Sigmoid colon (tissue), 7 donors: Measurements from ENCODE around the gene ADAMTS3. TPM values are rescaled to one million over a fixed set of nuclear protein-coding genes. Genes with fewer than 3 reads are reported as not detected.

Source experiments
- DNase-seq: peaks from one replicate; pipeline ENCODE4 v3.0.0-alpha.2; 2019
- H3K27ac ChIP-seq, 4 donors: fragments of 200-600 bp; sonication (generic); one replicate each; pipeline ENCODE4 v1.5.1; 2016 to 2019; ENCODE audit warnings: mild to moderate bottlenecking in 1 of 4
- H3K27me3 ChIP-seq, 3 donors: fragments of 200-600 bp; sonication (generic); one replicate each; pipeline ENCODE4 v1.5.1; 2019; ENCODE audit warnings: mild to moderate bottlenecking in 1 of 3
- H3K36me3 ChIP-seq, 4 donors: fragments of 200-600 bp; sonication (generic); one replicate each; pipeline ENCODE4 v1.5.1; 2016 to 2019
- H3K4me1 ChIP-seq, 4 donors: fragments of 200-600 bp; sonication (generic); one replicate each; pipeline ENCODE4 v1.5.1; 2017 to 2019
- H3K4me3 ChIP-seq, 4 donors: fragments of 200-600 bp; sonication (generic); one replicate each; pipeline ENCODE4 v1.5.1; 2017 to 2019; ENCODE audit warnings: mild to moderate bottlenecking in 2 of 4, moderate library complexity in 1 of 4
- H3K9me3 ChIP-seq, 4 donors: fragments of 200-600 bp in 3 of 4; sonication (generic) in 3 of 4; one replicate each; pipeline versions ENCODE4 v1.5.1 to v1.6.1; 2013 to 2019
- EP300 ChIP-seq, 4 donors: sonication (generic); formaldehyde crosslinking; IDR thresholded peaks; one replicate each; pipeline ENCODE4 v1.6.1; 2017; ENCODE audit warnings: antibody characterized with exemption in 4 of 4
- POLR2A ChIP-seq, 2 donors: fragments of 450-650 bp; IDR thresholded peaks; one replicate each; pipeline ENCODE4 v1.6.1; 2016; ENCODE audit warnings: antibody characterized with exemption in 2 of 2, mild to moderate bottlenecking in 2 of 2, moderate library complexity in 2 of 2
- POLR2AphosphoS5 ChIP-seq, 4 donors: sonication (generic); formaldehyde crosslinking; IDR thresholded peaks; one replicate each; pipeline ENCODE4 v1.6.1; 2017; ENCODE audit warnings: antibody characterized with exemption in 4 of 4
- WGBS, 2 donors: extraction: QIAGEN DNeasy Blood & Tissue Kit; methylation state at CpG; one replicate each; pipeline ENCODE4 v1.1.7; 2013; 5-methylcytosine and 5-hydroxymethylcytosine counted together
- intact Hi-C: fragments of 100-400 bp; cut with DNase I; formaldehyde crosslinking; loops from one replicate; pipeline ENCODE4 v1.15.1; 2023
- polyA plus RNA-seq, 3 donors: library from polyadenylated mRNA; stranded (reverse); fragments of 200-250 nt; gene quantifications; one replicate each; pipeline ENCODE4 v1.2.3, GENCODE V29; 2013
- total RNA-seq, 4 donors: library from RNA; depleted of rRNA; stranded (reverse); fragments of >200 nt; gene quantifications; one replicate each; pipeline ENCODE4 v1.1.0, GENCODE V29; 2016
- TF ChIP-seq, protein P1 (sequence below), 4 experiments: fragments of 450-650 bp in 3 of 4; fragments of 200-600 bp in 1 of 4; IDR thresholded peaks; one replicate each; pipeline ENCODE4 v1.5.1; 2016 to 2019; ENCODE audit warnings: antibody characterized with exemption in 4 of 4, mild to moderate bottlenecking in 3 of 4, moderate library complexity in 2 of 4
- donor health status: healthy with polysubstance abuse.
- donor health status: Bipolar disorder and iron deficiency.
- donor health status: healthy.

ADAMTS3 gene
- total and polyA plus RNA-seq, 7 donors, result 0.17 to 1.9 (median 1.1) TPM; not detected in 2

DNA sequence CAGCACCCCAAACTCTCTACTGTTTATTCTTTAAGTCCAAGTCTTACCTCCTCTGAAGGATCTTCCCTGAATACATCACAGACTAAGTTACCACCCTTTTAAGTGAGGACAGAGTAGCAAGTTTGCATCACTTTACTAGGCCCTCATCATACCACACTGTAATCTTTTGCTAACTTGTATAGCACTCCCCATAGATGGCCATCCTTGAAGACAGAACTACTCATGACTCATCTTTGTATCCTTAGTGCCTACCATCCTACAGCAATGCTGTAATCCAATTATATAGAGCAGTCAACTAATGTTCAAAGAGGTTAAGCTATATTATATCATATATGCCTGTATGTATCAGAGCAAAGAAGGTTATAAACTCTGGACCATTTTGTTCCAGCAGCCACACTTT is 101.4 kb downstream of the ADAMTS3 start:
- intact Hi-C loops, result loop anchor here (2.0 to 5.0 kb wide), 2 partner anchors 140 to 171 kb away; no protein-coding TSS in a partner anchor
- TF ChIP-seq POLR2A (IDR thresholded peaks at IDR 0.05) (no peak), EP300 (IDR thresholded peaks at IDR 0.05) (no peak), POLR2AphosphoS5 (IDR thresholded peaks at IDR 0.05) (no peak)
- TF ChIP-seq, protein P1, sequence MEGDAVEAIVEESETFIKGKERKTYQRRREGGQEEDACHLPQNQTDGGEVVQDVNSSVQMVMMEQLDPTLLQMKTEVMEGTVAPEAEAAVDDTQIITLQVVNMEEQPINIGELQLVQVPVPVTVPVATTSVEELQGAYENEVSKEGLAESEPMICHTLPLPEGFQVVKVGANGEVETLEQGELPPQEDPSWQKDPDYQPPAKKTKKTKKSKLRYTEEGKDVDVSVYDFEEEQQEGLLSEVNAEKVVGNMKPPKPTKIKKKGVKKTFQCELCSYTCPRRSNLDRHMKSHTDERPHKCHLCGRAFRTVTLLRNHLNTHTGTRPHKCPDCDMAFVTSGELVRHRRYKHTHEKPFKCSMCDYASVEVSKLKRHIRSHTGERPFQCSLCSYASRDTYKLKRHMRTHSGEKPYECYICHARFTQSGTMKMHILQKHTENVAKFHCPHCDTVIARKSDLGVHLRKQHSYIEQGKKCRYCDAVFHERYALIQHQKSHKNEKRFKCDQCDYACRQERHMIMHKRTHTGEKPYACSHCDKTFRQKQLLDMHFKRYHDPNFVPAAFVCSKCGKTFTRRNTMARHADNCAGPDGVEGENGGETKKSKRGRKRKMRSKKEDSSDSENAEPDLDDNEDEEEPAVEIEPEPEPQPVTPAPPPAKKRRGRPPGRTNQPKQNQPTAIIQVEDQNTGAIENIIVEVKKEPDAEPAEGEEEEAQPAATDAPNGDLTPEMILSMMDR (IDR thresholded peaks at IDR 0.05), result no peak
- H3K27ac ChIP-seq, result no peak overlapping the region
- peaks cover 0 to 15% (median 8%) of the 10 kb centered on the region in 4 donors for H3K4me1 ChIP-seq
- no peak overlapping the region for H3K4me3 ChIP-seq
- DNase-seq, result no peak
- H3K9me3 ChIP-seq, result no peaks in the 10 kb centered on the region
- no peaks in the 10 kb centered on the region for H3K27me3 ChIP-seq
- no peaks in the 10 kb centered on the region for H3K36me3 ChIP-seq

DNA sequence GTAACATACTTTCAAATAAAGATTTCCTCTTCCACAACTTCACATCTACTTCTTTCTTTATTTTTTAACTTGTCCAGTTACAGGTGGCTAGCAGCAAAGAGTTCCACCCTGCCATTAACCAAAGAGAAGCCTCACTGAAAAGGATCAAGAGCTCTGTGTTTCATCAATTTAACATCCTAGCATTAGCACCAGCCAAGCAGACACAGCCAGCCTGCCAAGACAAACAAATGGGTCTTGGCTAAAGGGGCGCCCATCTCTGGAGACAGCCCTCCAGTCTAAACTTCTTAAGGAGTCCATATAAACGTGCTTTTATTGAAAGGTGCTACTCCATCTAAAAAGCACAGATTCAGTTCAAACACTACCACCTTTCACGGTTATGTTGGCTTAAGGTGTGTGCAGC is 105.3 kb downstream of the ADAMTS3 start:
- intact Hi-C loops, result no loop called here
- Histone ChIP-seq H3K4me3 (no peak overlapping the region), H3K27me3 (no peaks in the 10 kb centered on the region), H3K4me1 (peaks cover 0 to 15% (median 8%) of the 10 kb centered on the region in 4 donors), H3K27ac (no peak overlapping the region), H3K36me3 (no peaks in the 10 kb centered on the region), H3K9me3 (no peaks in the 10 kb centered on the region)
- no peak for DNase-seq
- TF ChIP-seq, protein P1 (IDR thresholded peaks at IDR 0.05), result no peak
- TF ChIP-seq POLR2AphosphoS5 (IDR thresholded peaks at IDR 0.05), result peak in 2 of 4 donors; percentile 5 to 38
- WGBS, 2 donors, result 35 to 57% methylated on average over 3 of the region's 3 CpGs

DNA sequence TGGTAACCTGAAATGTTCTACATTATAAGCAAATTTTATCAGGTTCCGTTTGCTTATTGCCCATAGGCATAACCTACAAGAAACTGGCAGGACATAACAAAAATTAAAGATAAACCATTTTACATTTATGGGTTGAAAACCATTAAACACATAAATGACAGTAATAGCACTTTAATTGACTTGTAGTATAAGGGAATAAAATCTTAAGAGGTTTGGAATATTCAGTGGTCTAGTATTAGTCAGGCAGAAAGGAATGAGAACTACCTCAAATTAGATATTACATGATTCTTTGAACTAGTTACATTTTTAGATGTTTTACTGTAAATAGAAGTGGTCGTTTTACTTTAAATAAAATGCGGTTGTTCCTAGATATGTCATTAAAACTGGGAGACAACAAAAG is 111.9 kb downstream of the ADAMTS3 start:
- intact Hi-C loops, result no loop called here
- Histone ChIP-seq H3K27me3 (no peaks in the 10 kb centered on the region), H3K4me3 (no peak overlapping the region), H3K9me3 (no peaks in the 10 kb centered on the region), H3K4me1 (no peaks in the 10 kb centered on the region), H3K36me3 (no peaks in the 10 kb centered on the region), H3K27ac (no peak overlapping the region)
- DNase-seq, result no peak
- WGBS, 2 donors, result 58 to 77% methylated on average over 3 of the region's 3 CpGs
- TF ChIP-seq, protein P1 (IDR thresholded peaks at IDR 0.05), result no peak
- TF ChIP-seq POLR2A (IDR thresholded peaks at IDR 0.05), result no peak
- no peak for TF ChIP-seq POLR2AphosphoS5 (IDR thresholded peaks at IDR 0.05)
- TF ChIP-seq EP300 (IDR thresholded peaks at IDR 0.05), result no peak

DNA sequence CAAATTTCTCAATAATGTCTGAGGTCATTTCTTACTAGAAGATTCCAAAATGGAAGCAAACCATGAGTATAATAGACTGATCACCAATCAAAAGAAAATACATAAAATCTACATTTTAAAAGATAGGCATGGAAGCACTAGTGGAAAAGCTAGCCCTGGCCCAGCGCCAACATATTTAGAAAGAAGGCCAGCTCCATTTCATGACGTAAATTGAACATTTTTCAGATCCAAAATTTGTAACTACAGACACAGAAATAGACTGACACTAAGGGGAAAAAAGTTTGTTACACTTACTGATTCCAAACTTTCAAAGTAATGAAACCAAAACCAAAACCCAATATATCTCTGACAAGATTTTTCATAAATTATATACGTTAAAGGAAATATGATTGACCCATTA is 117.7 kb downstream of the ADAMTS3 start:
- Histone ChIP-seq H3K36me3 (no peaks in the 10 kb centered on the region), H3K27me3 (no peaks in the 10 kb centered on the region), H3K9me3 (no peaks in the 10 kb centered on the region), H3K4me3 (no peak overlapping the region), H3K4me1 (peaks cover 0 to 14% (median 5%) of the 10 kb centered on the region in 4 donors), H3K27ac (peak overlapping the region in 1 of 4 donors; percentile 11)
- TF ChIP-seq EP300 (IDR thresholded peaks at IDR 0.05), result no peak
- TF ChIP-seq, protein P1 (IDR thresholded peaks at IDR 0.05), result no peak
- no peak for TF ChIP-seq POLR2AphosphoS5 (IDR thresholded peaks at IDR 0.05)
- no peak for TF ChIP-seq POLR2A (IDR thresholded peaks at IDR 0.05)
- intact Hi-C loops, result no loop called here
- 79 to 86% methylated on average over 3 of the region's 3 CpGs for WGBS, 2 donors
- peak; percentile 63 for DNase-seq

DNA sequence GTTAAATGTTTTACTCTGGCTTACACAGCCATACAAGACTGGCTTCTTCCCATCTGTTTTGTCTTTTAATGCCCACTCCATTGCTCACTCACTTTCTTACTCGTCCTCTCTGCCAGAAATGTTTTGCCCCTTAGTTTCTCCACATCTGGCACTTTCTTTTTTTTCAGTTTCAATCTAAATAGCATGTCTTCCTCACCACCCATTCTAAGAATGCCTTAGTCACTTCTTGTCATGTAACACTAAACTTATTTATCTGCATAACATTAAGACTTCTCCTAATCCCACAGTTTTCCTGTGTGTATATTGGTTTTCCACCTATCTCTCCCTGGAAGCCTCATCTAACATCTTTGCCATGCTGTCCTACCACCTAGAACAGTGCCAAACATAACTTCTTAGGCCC is 119.3 kb downstream of the ADAMTS3 start:
- no peak overlapping the region for H3K27ac ChIP-seq
- H3K4me1 ChIP-seq, result peaks cover 0 to 28% (median 13%) of the 10 kb centered on the region in 4 donors
- no peaks in the 10 kb centered on the region for H3K36me3 ChIP-seq
- H3K27me3 ChIP-seq, result no peaks in the 10 kb centered on the region
- intact Hi-C loops, result no loop called here
- TF ChIP-seq EP300 (IDR thresholded peaks at IDR 0.05), result no peak
- TF ChIP-seq, protein P1 (IDR thresholded peaks at IDR 0.05), result no peak
- TF ChIP-seq POLR2AphosphoS5 (IDR thresholded peaks at IDR 0.05), result no peak
- no peak for TF ChIP-seq POLR2A (IDR thresholded peaks at IDR 0.05)
- DNase-seq, result no peak
- no peak overlapping the region for H3K4me3 ChIP-seq
- 72 to 80% methylated on average over 1 of the region's 1 CpG for WGBS, 2 donors
- no peaks in the 10 kb centered on the region for H3K9me3 ChIP-seq
